ENCODE results near the gene MCRIP1. TPM values are rescaled to one million over a fixed set of nuclear protein-coding genes. Genes with fewer than 3 reads are reported as not detected.

MCRIP1 gene
- total RNA-seq, 1 experiment from 2014 or later: 204 TPM

DNA sequence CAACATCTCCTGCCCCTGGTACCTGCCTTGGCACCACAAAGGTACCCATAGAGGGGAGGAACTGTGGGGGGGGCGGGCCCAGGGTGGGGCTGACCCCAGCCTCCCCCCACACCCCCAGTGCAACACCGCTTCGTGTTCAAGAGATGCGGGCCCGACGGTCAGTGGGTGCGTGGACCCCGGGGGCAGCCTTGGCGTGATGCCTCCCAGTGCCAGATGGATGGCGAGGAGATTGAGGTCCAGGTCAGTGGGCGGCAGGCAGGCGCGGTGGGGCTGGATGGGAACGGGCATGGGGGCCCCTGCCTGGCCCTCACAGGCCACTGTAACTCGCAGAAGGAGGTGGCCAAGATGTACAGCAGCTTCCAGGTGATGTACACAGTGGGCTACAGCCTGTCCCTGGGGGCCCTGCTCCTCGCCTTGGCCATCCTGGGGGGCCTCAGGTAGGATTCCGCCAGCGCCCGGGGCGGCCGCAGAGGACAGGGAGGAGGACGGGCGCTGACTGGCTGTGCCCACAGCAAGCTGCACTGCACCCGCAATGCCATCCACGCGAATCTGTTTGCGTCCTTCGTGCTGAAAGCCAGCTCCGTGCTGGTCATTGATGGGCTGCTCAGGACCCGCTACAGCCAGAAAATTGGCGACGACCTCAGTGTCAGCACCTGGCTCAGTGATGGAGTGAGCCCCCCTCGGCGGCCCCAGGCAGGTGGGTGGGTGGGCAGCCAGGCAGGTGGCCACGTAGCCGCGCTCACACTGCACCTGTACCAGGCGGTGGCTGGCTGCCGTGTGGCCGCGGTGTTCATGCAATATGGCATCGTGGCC is 22.0 kb downstream of the MCRIP1 start:
- no peak overlapping the region for H3K4me3 ChIP-seq (ENCODE audit: insufficient read depth, low read depth, low read length)
- no peaks in the 10 kb centered on the region for H3K36me3 ChIP-seq (replicated peaks; ENCODE audit: control insufficient read depth, insufficient read depth, low read length)
- H3K27me3 ChIP-seq (ENCODE audit: control insufficient read depth, insufficient read depth, low read length): peaks cover 9% of the 10 kb centered on the region
- DNase-seq: peak; percentile 62

DNA sequence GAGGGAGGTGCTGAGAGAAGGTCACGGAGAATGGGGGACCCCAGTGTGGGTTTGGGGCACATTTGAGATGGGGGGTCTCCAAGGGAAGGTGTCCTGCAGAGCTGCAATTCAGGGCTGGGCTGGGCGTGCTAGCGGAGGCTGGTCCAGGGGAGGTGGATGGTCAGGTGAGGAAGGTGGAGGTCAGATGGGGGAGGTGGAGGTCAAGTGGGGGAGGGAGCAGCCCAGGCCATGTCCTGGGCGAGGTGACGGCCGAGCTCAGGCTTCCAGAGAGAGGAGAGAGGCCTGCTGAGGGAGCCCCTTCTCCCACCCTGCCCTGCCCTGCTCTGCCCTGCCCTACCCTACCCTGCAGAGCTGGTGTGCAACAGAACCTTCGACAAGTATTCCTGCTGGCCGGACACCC is 22.6 kb downstream of the MCRIP1 start:
- Histone ChIP-seq H3K4me3 (ENCODE audit: insufficient read depth, low read depth, low read length) (no peak overlapping the region), H3K27me3 (ENCODE audit: control insufficient read depth, insufficient read depth, low read length) (peaks cover 15% of the 10 kb centered on the region), H3K36me3 (replicated peaks; ENCODE audit: control insufficient read depth, insufficient read depth, low read length) (no peaks in the 10 kb centered on the region)
- no peak for DNase-seq

DNA sequence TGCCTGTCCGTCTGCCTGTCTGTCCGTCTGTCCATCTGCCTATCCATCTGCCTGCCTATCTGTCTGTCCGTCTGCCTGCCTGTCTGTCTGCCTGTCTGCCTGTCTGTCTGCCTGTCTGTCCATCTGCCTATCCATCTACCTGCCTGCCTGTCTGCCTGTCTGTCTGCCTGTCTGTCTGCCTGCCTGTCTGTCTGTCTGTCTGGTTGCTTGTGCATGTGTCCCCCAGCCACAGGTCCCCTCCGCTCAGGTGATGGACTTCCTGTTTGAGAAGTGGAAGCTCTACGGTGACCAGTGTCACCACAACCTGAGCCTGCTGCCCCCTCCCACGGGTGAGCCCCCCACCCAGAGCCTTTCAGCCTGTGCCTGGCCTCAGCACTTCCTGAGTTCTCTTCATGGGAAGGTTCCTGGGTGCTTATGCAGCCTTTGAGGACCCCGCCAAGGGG is 23.5 kb downstream of the MCRIP1 start:
- DNase-seq: peak; percentile 48
- Histone ChIP-seq H3K27me3 (ENCODE audit: control insufficient read depth, insufficient read depth, low read length) (peaks cover 22% of the 10 kb centered on the region), H3K4me3 (ENCODE audit: insufficient read depth, low read depth, low read length) (no peak overlapping the region), H3K36me3 (replicated peaks; ENCODE audit: control insufficient read depth, insufficient read depth, low read length) (no peaks in the 10 kb centered on the region)

DNA sequence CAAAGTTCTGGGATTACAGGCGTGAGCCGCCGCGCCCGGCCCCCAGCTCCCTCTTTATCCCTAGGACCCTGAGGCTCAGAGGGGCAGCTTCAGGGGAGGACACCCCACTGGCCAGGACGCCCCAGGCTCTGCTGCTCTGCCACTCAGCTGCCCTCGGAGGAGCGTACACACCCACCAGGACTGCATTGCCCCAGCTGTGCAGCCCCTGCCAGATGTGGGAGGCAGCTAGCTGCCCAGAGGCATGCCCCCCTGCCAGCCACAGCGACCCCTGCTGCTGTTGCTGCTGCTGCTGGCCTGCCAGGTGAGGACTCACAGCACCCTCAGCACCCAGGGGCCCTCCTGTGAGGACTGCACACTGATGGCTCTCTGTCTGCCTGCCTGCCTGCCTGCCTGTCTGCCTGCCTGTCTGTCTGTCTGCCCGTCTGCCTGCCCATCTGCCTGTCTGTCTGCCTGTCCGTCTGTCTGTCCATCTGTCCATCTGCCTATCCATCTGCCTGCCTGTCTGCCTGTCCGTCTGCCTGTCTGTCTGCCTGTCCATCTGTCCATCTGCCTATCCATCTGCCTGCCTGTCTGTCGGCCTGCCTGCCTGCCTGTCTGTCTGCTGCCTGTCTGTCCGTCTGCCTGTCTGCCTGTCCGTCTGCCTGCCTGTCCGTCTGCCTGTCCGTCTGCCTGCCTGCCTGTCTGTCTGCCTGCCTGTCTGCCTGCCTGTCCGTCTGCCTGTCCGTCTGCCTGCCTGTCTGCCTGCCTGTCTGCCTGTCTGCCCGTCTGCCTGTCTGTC is 24.1 kb downstream of the MCRIP1 start:
- no peak overlapping the region for H3K4me3 ChIP-seq (ENCODE audit: insufficient read depth, low read depth, low read length)
- H3K36me3 ChIP-seq (replicated peaks; ENCODE audit: control insufficient read depth, insufficient read depth, low read length): no peaks in the 10 kb centered on the region
- H3K27me3 ChIP-seq (ENCODE audit: control insufficient read depth, insufficient read depth, low read length): peaks cover 28% of the 10 kb centered on the region
- peak; percentile 72 for DNase-seq

DNA sequence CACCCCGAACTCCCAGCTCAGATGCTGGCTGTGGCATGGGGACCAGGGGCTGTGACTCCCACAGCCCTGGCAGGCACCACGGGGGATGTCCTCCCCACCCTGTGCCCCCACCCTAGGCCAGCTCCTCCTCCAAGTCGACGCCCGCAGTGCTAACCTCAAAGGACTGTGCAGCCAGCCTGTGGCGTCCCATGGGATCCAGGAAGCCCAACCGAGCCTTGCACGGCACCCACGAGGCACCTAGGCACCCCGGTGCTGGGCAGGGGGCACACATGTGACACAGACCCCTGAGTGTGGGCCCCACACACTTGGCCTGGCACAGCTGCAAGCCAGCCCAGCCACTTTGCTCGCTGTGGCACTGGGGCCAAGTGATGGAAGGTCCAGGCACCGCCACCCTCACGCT is 25.3 kb downstream of the MCRIP1 start:
- Histone ChIP-seq H3K36me3 (replicated peaks; ENCODE audit: control insufficient read depth, insufficient read depth, low read length) (no peaks in the 10 kb centered on the region), H3K27me3 (ENCODE audit: control insufficient read depth, insufficient read depth, low read length) (peaks cover 39% of the 10 kb centered on the region), H3K4me3 (ENCODE audit: insufficient read depth, low read depth, low read length) (no peak overlapping the region)
- DNase-seq: peak; percentile 51

DNA sequence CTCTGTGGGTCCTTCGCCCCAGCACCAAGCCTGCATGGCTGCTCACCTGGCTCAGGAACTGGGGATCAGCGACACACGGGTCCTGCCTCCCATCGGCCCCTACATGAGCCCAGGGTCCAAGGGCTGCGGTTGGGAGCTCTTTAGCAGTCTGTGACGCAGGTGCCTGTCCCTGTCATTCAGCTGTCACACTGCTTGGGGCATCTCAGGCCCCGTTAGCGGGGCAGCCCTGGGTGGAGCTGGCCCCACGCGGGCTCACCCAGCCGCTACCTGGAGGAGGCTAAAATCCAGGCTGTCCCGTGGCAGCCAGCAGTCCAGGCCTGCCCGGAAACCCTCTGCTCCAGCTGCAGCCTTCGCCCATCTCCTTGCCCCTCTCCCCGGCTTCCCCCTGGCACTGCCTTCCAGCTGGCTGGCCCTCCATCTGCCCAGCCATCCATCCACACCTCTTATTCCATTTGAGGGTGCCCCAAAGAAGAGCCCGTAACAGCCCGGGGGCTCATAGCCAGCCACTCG is 25.8 kb downstream of the MCRIP1 start:
- DNase-seq: no peak
- Histone ChIP-seq H3K27me3 (ENCODE audit: control insufficient read depth, insufficient read depth, low read length) (peaks cover 45% of the 10 kb centered on the region), H3K36me3 (replicated peaks; ENCODE audit: control insufficient read depth, insufficient read depth, low read length) (no peaks in the 10 kb centered on the region)

DNA sequence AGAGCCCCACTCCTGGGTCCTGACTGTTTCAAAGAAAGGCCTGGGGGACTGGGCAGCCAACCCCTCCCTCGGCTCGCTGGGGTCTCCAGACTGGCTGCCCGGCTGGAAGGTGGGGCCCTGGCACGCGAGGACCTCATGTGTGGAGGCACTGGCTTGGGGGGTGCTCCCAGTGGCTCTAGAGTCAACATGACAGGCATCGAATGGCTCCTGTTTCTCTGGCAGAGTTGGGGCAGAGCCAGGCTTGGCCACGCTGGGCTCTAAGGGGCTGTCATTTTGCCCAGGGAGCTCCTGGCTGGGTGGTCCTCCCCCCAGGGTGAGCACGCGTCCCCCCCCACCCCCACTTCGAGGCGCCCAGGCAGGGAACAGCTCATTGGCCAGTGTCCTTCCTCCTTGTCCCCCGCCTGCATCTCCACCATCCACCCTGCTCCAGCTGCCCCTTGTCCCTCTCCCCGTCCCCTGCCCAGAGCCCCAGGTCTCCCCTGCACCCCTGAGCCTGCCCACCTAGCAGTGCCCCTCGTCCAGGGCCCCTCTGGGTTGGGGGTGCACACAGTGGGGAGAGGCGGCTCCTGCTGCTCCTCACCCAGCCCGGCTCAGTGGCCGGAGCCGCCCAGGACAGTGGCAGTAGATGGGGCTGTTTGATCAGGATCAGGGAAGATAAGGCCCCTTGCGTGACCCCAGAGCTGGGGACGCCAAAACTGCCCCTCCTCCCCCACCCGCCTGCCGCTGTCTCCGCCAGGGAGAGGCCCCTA is 26.5 kb downstream of the MCRIP1 start:
- Histone ChIP-seq H3K4me3 (ENCODE audit: insufficient read depth, low read depth, low read length) (no peak overlapping the region), H3K27me3 (ENCODE audit: control insufficient read depth, insufficient read depth, low read length) (peaks cover 51% of the 10 kb centered on the region), H3K36me3 (replicated peaks; ENCODE audit: control insufficient read depth, insufficient read depth, low read length) (no peaks in the 10 kb centered on the region)
- DNase-seq: peak; percentile 83

More for the DNA sequence above, 25.8 kb downstream of the MCRIP1 start:
- no peak overlapping the region for H3K4me3 ChIP-seq (ENCODE audit: insufficient read depth, low read depth, low read length)

DNA sequence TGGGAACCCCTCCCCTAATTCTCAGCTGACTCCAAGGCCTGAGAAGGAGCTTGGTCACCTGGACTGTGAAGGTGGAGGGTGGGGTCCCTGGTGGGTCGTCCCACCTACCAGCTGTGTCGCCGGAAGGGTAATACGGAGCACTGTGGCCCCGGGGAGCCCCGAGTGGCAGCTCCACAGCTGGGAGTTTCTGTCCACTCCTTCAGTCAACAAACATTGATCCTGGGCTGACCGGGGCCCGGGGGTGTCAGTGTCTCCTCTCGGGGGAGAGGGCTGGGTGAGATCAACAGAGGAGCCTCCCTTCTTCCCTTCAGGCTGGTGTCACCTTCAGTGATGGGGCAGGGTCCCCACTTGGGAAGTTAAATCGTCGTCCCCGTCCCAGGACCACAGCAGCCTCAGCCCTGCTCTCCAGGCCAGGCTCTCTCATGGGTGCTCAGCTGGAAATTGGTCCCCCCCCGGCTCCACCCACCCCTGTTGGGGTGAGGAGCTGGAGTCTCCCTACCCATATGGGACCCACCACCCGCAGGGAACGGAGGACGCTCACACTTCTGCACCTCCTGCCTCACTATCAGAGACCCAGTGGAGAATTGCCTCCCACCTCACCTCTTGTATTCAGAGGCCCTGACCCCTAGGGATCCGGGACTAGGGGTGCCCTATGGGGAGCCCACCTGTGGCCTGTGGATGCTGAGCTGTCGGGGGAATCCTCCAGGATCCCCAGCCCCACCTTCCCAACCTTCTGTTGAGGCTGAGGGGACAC is 27.2 kb downstream of the MCRIP1 start:
- Histone ChIP-seq H3K36me3 (replicated peaks; ENCODE audit: control insufficient read depth, insufficient read depth, low read length) (no peaks in the 10 kb centered on the region), H3K4me3 (ENCODE audit: insufficient read depth, low read depth, low read length) (no peak overlapping the region), H3K27me3 (ENCODE audit: control insufficient read depth, insufficient read depth, low read length) (peaks cover 57% of the 10 kb centered on the region)
- DNase-seq: peak; percentile 60

DNA sequence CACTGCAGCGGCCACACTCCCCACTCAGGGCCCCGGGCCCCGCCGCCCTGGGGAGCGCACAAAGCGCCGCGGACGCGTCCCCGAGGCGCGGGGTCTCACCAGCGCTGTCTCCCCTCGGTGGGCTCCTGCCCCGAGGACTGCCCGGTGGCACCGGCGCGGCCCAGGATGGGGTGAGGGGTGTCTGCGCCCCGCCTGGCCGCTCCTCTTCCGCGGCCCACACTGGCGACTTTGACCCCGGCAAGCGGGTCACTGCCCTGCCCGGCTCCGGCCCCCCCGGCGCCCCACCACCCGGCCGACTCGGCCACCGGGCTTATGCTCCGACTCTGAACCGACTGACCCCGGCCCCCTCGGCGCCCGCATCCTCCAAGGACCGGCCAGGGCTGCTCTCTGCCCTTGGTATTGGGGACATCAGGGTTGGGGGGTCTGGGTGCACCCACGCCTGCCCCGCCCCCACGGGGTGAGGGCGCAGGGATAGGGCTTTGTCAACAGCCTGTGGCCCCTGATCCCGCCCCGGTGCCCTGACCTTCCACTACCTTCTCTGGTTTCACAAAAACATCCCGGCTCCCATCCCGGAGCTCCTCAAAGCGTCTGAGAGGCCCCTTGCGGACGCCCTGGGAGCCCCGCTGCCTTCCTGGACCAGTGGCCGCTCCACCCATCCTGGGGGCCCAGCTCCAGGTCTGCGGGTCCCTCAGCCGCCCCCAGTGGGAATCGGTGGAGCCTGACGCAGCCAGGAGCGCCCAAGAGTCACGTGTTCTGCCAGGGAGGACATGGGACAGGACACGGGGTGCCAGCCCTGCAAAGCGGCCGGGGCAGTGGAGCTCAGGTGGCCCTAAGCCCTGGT is 28.3 kb downstream of the MCRIP1 start:
- peak; percentile 87 for DNase-seq

DNA sequence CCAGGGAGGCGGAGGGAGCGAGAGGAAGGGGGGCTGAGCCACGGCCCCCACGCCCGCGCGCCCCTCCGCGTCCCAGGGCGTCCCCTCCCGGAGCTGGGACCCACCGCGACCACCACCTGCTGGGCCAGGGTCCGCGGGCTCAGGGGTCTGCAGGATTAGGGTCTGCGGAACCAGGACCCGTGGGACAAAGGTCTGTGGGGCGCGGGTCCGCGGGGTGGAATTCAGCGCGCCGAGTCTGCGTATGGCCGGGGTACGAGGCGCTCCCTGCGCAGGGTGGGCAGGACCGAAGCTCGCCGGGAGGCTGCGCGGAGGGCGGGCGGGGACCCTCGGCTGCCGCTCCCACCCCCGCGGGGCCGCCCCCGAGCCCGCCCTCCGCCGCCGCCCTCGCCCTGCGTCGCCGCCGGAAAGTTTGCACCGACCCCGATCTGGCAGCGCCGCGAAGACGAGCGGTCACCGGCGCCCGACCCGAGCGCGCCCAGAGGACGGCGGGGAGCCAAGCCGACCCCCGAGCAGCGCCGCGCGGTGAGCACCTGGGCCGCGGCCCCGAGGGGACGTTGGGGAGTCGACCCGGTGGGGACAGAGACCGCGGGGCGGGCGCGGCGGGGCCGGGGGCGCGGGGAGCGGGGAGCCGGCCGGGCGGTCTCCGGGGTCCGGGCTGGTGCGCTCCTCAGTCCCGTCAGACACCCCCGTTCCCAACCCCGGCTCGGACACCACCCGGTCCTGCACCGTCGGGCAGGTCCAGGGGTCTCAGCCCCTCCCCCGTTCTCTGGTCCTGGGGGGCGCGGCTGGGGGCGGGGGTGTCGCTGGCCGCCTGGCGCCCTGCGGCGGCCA is 29.1 kb downstream of the MCRIP1 start, which contains the start of gene GCGR:
TSS of gene GCGR (plus strand) at position 423 of the 831 bp plus-strand sequence. CDS start 4,869 bp downstream, outside the sequence.
- Histone ChIP-seq H3K36me3 (replicated peaks; ENCODE audit: control insufficient read depth, insufficient read depth, low read length) (no peaks in the 10 kb centered on the region), H3K4me3 (ENCODE audit: insufficient read depth, low read depth, low read length) (peak within 1 kb of the TSS; percentile 30), H3K27me3 (ENCODE audit: control insufficient read depth, insufficient read depth, low read length) (peaks cover 58% of the 10 kb centered on the region)
- DNase-seq: peak; percentile 88

More for the DNA sequence above, 28.3 kb downstream of the MCRIP1 start:
- Histone ChIP-seq H3K27me3 (ENCODE audit: control insufficient read depth, insufficient read depth, low read length) (peaks cover 58% of the 10 kb centered on the region), H3K36me3 (replicated peaks; ENCODE audit: control insufficient read depth, insufficient read depth, low read length) (no peaks in the 10 kb centered on the region), H3K4me3 (ENCODE audit: insufficient read depth, low read depth, low read length) (peak overlapping the region; percentile 27; the same call in 1 of the 2 replicates)

DNA sequence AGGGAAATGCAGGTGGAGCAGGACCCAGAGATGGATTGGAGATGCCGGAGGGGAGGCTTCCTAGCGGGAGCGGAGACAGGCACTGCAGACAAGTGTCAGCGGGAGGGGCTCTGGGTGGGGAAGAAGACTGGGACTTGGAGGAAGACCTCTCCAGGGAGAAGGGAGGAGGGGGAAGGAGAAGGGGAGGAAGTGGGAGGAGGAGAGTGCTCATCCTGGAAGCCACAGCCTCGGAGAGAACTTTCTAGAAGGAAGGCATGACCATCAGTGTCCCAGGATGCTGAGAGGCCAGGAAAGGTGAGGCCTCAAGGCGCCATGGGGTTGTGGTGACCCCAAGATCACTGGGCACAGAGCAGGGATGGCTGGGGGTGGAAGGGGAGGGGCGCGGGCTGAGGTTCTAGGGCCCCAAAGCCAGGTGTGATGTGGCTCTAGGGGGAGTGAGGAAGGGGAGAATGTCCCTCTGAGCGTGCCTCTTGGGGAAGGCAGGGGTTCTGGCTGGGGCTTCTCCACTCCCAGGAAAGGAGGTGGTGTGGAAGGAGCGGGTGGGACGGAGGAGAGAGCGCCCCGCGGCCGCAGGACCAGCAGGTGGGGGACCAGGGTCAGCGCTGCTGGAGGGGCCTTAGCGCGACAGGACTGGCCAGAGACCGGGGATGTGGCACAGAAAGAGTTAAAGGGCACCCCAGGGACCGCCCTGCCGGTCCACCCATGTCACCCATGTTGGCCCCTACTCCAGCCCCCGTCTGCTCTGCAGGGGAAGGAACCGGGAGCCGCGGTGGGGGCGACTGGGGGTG is 30.0 kb downstream of the MCRIP1 start:
- H3K27me3 ChIP-seq (ENCODE audit: control insufficient read depth, insufficient read depth, low read length): peaks cover 58% of the 10 kb centered on the region
- DNase-seq: peak; percentile 78
- peak overlapping the region; percentile 10; the same call in 1 of the 2 replicates for H3K4me3 ChIP-seq (ENCODE audit: insufficient read depth, low read depth, low read length)
- no peaks in the 10 kb centered on the region for H3K36me3 ChIP-seq (replicated peaks; ENCODE audit: control insufficient read depth, insufficient read depth, low read length)
